ENCODE data around the gene ETV5.

ETV5 gene

GRCh38 chr3:186108941-186109865 is at the start of gene ETV5:
ETV5 (minus strand) TSS chr3:186109089; CDS start chr3:186105868, 3,221 bp downstream.
- DNase-seq (ENCODE audit: low read depth in 2 of 2): peak; percentile 74 to 78

- DNase-seq (ENCODE audit: low read depth in 2 of 2): no peak
Measured at GRCh38 chr3:186154641-186155040, 45.8 kb upstream of the ETV5 start.

- no peak for DNase-seq (ENCODE audit: low read depth in 2 of 2)
Measured at GRCh38 chr3:186152889-186153292, 44.0 kb upstream of the ETV5 start.

GRCh38 chr3:186152361-186152798 is 43.5 kb upstream of the ETV5 start:
- no peak for DNase-seq (ENCODE audit: low read depth in 2 of 2)

- no peak for DNase-seq (ENCODE audit: low read depth in 2 of 2)
Measured at GRCh38 chr3:186151077-186151971, 42.4 kb upstream of the ETV5 start.

GRCh38 chr3:186150041-186150830 is 41.3 kb upstream of the ETV5 start:
- no peak for DNase-seq (ENCODE audit: low read depth in 2 of 2)

GRCh38 chr3:186149319-186149960 is 40.6 kb upstream of the ETV5 start:
- DNase-seq (ENCODE audit: low read depth in 2 of 2): no peak

- no peak for DNase-seq (ENCODE audit: low read depth in 2 of 2)
Measured at GRCh38 chr3:186144257-186144656, 35.4 kb upstream of the ETV5 start.

- DNase-seq (ENCODE audit: low read depth in 2 of 2): no peak
Measured at GRCh38 chr3:186143250-186143649, 34.4 kb upstream of the ETV5 start.

GRCh38 chr3:186142393-186142932 is 33.6 kb upstream of the ETV5 start:
- no peak for DNase-seq (ENCODE audit: low read depth in 2 of 2)

- no peak for DNase-seq (ENCODE audit: low read depth in 2 of 2)
Measured at GRCh38 chr3:186141790-186142189, 32.9 kb upstream of the ETV5 start.

GRCh38 chr3:186138272-186138981 is 29.5 kb upstream of the ETV5 start:
- DNase-seq (ENCODE audit: low read depth in 2 of 2): no peak

GRCh38 chr3:186137051-186137685 is 28.3 kb upstream of the ETV5 start:
- DNase-seq (ENCODE audit: low read depth in 2 of 2): no peak

GRCh38 chr3:186133980-186134379 is 25.1 kb upstream of the ETV5 start:
- DNase-seq (ENCODE audit: low read depth in 2 of 2): no peak

- no peak for DNase-seq (ENCODE audit: low read depth in 2 of 2)
Measured at GRCh38 chr3:186132487-186132886, 23.6 kb upstream of the ETV5 start.

- no peak for DNase-seq (ENCODE audit: low read depth in 2 of 2)
Measured at GRCh38 chr3:186129206-186129605, 20.3 kb upstream of the ETV5 start.

GRCh38 chr3:186128158-186128557 is 19.3 kb upstream of the ETV5 start:
- DNase-seq (ENCODE audit: low read depth in 2 of 2): no peak

- DNase-seq (ENCODE audit: low read depth in 2 of 2): no peak
Measured at GRCh38 chr3:186127463-186127862, 18.6 kb upstream of the ETV5 start.

GRCh38 chr3:186125118-186125517 is 16.2 kb upstream of the ETV5 start:
- no peak for DNase-seq (ENCODE audit: low read depth in 2 of 2)

- DNase-seq (ENCODE audit: low read depth in 2 of 2): no peak
Measured at GRCh38 chr3:186124592-186124991, 15.7 kb upstream of the ETV5 start.
